NOMO-1 (cell line): ENCODE measurements around the gene ABCF2.
A peak's percentile ranks its signal among the peaks of the same experiment; 100 is the strongest.

Source experiments
- DNase-seq, 2 experiments: peaks; one replicate each; lab custom pipeline; 2025; ENCODE audit not compliant: unreplicated experiment in 2 of 2; lab: John Stamatoyannopoulos, UW

Gene ABCF2

GRCh38 chr7:151226875-151227782 is at the start of gene ABCF2:
ABCF2 (minus strand) TSS chr7:151227205; CDS start chr7:151226458, 747 bp downstream.
- peak; percentile 72 to 77 for DNase-seq

- no peak for DNase-seq
Observed at GRCh38 chr7:151275813-151276577, 49.0 kb upstream of the ABCF2 start.

GRCh38 chr7:151274936-151275812 is 48.2 kb upstream of the ABCF2 start:
- DNase-seq, result no peak

GRCh38 chr7:151274396-151274795 is 47.4 kb upstream of the ABCF2 start:
- no peak for DNase-seq

GRCh38 chr7:151273651-151274390 is 46.8 kb upstream of the ABCF2 start:
- DNase-seq, result no peak

GRCh38 chr7:151272877-151273276 is 45.9 kb upstream of the ABCF2 start:
- no peak for DNase-seq

GRCh38 chr7:151272405-151272804 is 45.4 kb upstream of the ABCF2 start:
- no peak for DNase-seq

GRCh38 chr7:151271699-151272355 is 44.8 kb upstream of the ABCF2 start:
- DNase-seq, result peak; percentile 64 to 84

- no peak for DNase-seq
Observed at GRCh38 chr7:151269511-151269910, 42.5 kb upstream of the ABCF2 start.

- no peak for DNase-seq
Observed at GRCh38 chr7:151265351-151265931, 38.4 kb upstream of the ABCF2 start.

GRCh38 chr7:151264615-151265014 is 37.6 kb upstream of the ABCF2 start:
- no peak for DNase-seq

GRCh38 chr7:151261529-151261928 is 34.5 kb upstream of the ABCF2 start:
- no peak for DNase-seq

- no peak for DNase-seq
Observed at GRCh38 chr7:151260883-151261282, 33.9 kb upstream of the ABCF2 start.

GRCh38 chr7:151260471-151260870 is 33.5 kb upstream of the ABCF2 start:
- DNase-seq, result no peak

- DNase-seq, result no peak
Observed at GRCh38 chr7:151257990-151258389, 31.0 kb upstream of the ABCF2 start.

GRCh38 chr7:151256410-151257045 is 29.5 kb upstream of the ABCF2 start:
- no peak for DNase-seq

GRCh38 chr7:151255390-151255789 is 28.4 kb upstream of the ABCF2 start:
- DNase-seq, result no peak

- no peak for DNase-seq
Observed at GRCh38 chr7:151254851-151255250, 27.8 kb upstream of the ABCF2 start.

- DNase-seq, result no peak
Observed at GRCh38 chr7:151254316-151254715, 27.3 kb upstream of the ABCF2 start.
